Upper lobe of right lung (tissue), 1 donor: ENCODE data around the gene SREBF2. TPM values are rescaled to one million over a fixed set of nuclear protein-coding genes. Genes with fewer than 3 reads are reported as not detected.
A peak's percentile ranks its signal among the peaks of the same experiment; 100 is the strongest.

Source experiments
- ATAC-seq: fragments of 200-7000 bp; cut with Tn5 transposase; one replicate; pipeline ENCODE4 v1.9.1; 2020; ENCODE audit warnings: mild to moderate bottlenecking, moderate library complexity
- DNase-seq: peaks from one replicate; pipeline ENCODE4 v3.0.0-alpha.2; 2020
- H3K27ac ChIP-seq: fragments of 200-600 bp; one replicate; pipeline ENCODE4 v1.8.0; 2022
- H3K27me3 ChIP-seq: fragments of 200-600 bp; one replicate; pipeline ENCODE4 v1.8.0; 2022; ENCODE audit warnings: mild to moderate bottlenecking
- H3K36me3 ChIP-seq: fragments of 200-600 bp; one replicate; pipeline ENCODE4 v1.8.0; 2022
- H3K4me1 ChIP-seq: fragments of 200-600 bp; one replicate; pipeline ENCODE4 v1.8.0; 2022
- H3K4me3 ChIP-seq: fragments of 200-600 bp; one replicate; pipeline ENCODE4 v1.8.0; 2022; ENCODE audit warnings: mild to moderate bottlenecking
- H3K9me3 ChIP-seq: fragments of 200-600 bp; one replicate; pipeline ENCODE4 v1.8.0; 2022
- intact Hi-C: fragments of 100-400 bp; cut with DNase I; formaldehyde crosslinking; loops from one replicate; pipeline ENCODE4 v1.11.0; 2022
- total RNA-seq: library from RNA; stranded (reverse); fragmentation: NEBNext Ultra II Directional; extraction: Animal tissue kit (Norgen Biotek cat#: 25700); gene quantifications from one replicate; pipeline ENCODE4 v1.2.1, GENCODE V29; 2021
- TF ChIP-seq, protein P1 (sequence below): fragments of 200-600 bp; IDR thresholded peaks from one replicate; pipeline ENCODE4 v1.8.0; 2022; ENCODE audit warnings: antibody characterized with exemption
- donor health status: DM: no; HTN: yes; CAD: no; lungs with severe emphysema.

Gene SREBF2
- total RNA-seq, 1 donor from 2014 or later: 156 TPM

DNA sequence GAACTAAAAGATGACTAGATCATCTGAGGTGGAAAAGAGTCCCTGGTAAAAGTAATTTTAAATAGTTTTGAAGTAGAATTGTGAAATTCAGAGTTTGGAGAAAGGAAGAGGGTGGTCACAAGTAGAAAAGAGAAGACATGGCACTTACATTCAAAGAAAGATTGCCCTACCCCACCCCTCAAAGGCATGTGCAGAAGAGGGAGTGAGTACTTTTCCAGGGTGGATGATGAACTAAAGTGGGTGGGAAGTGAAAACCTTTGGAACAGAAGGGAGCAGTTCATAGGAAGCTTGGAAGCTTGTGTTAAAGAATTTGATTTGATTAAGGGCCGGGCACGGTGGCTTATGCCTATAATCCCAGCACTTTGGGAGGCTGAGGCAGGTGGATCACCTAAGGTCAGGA is 23.6 kb downstream of the SREBF2 start:
- TF ChIP-seq, protein P1, sequence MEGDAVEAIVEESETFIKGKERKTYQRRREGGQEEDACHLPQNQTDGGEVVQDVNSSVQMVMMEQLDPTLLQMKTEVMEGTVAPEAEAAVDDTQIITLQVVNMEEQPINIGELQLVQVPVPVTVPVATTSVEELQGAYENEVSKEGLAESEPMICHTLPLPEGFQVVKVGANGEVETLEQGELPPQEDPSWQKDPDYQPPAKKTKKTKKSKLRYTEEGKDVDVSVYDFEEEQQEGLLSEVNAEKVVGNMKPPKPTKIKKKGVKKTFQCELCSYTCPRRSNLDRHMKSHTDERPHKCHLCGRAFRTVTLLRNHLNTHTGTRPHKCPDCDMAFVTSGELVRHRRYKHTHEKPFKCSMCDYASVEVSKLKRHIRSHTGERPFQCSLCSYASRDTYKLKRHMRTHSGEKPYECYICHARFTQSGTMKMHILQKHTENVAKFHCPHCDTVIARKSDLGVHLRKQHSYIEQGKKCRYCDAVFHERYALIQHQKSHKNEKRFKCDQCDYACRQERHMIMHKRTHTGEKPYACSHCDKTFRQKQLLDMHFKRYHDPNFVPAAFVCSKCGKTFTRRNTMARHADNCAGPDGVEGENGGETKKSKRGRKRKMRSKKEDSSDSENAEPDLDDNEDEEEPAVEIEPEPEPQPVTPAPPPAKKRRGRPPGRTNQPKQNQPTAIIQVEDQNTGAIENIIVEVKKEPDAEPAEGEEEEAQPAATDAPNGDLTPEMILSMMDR: no peak
- peaks cover 2% of the 10 kb centered on the region for H3K4me1 ChIP-seq
- H3K4me3 ChIP-seq: no peak overlapping the region
- DNase-seq (no peak), ATAC-seq (no peak)
- no peak overlapping the region for H3K27ac ChIP-seq
- no peaks in the 10 kb centered on the region for H3K27me3 ChIP-seq
- H3K9me3 ChIP-seq: no peaks in the 10 kb centered on the region
- intact Hi-C loops: no loop called here
- no peaks in the 10 kb centered on the region for H3K36me3 ChIP-seq

GRCh38 chr22:41857155-41857859 is 24.4 kb downstream of the SREBF2 start:
- TF ChIP-seq, protein P1: peak; percentile 54
- no peaks in the 10 kb centered on the region for H3K36me3 ChIP-seq
- peak overlapping the region; percentile 18 for H3K27ac ChIP-seq
- H3K9me3 ChIP-seq: no peaks in the 10 kb centered on the region
- ATAC-seq: peak; percentile 78
- no peak for DNase-seq
- H3K4me1 ChIP-seq: peaks cover 6% of the 10 kb centered on the region
- no peak overlapping the region for H3K4me3 ChIP-seq
- no peaks in the 10 kb centered on the region for H3K27me3 ChIP-seq
- intact Hi-C loops: no loop called here

GRCh38 chr22:41857860-41858199 is 24.9 kb downstream of the SREBF2 start:
- TF ChIP-seq, protein P1: no peak
- no peaks in the 10 kb centered on the region for H3K36me3 ChIP-seq
- ATAC-seq: no peak
- H3K9me3 ChIP-seq: no peaks in the 10 kb centered on the region
- H3K27me3 ChIP-seq: no peaks in the 10 kb centered on the region
- no peak for DNase-seq
- intact Hi-C loops: no loop called here
- no peak overlapping the region for H3K27ac ChIP-seq
- H3K4me3 ChIP-seq: no peak overlapping the region
- peaks cover 10% of the 10 kb centered on the region for H3K4me1 ChIP-seq

DNA sequence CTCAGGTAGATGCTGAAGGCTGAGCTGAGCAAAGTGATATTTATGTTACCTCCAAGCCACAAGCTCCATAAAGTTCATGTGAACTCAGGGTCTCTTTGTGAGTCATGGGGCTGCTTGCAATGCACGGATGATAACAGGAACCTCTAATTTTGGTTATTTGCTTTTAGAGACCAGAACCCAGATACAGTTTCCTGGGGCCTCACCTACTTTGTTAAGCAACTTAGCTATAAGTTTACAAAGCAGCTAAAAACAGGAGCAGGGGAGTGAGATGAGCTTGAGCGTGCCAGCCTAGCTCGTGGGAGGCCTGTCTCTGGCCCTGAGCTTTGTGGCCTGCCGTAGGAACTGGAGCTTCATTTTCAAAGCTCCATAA is 29.2 kb downstream of the SREBF2 start:
- peak overlapping the region; percentile 28 for H3K27ac ChIP-seq
- peaks cover 8% of the 10 kb centered on the region for H3K36me3 ChIP-seq
- TF ChIP-seq, protein P1: no peak
- H3K4me3 ChIP-seq: no peak overlapping the region
- peaks cover 8% of the 10 kb centered on the region for H3K4me1 ChIP-seq
- intact Hi-C loops: no loop called here
- H3K27me3 ChIP-seq: no peaks in the 10 kb centered on the region
- no peak for DNase-seq
- no peaks in the 10 kb centered on the region for H3K9me3 ChIP-seq
- peak; percentile 4 for ATAC-seq

GRCh38 chr22:41862530-41863266 is 29.8 kb downstream of the SREBF2 start:
- TF ChIP-seq, protein P1: no peak
- intact Hi-C loops: no loop called here

More at GRCh38 chr22:41862530-41863266, 29.8 kb downstream of the SREBF2 start:
- no peak for DNase-seq
- Histone ChIP-seq H3K27me3 (no peaks in the 10 kb centered on the region), H3K27ac (peak overlapping the region; percentile 28), H3K4me1 (peaks cover 8% of the 10 kb centered on the region), H3K9me3 (no peaks in the 10 kb centered on the region), H3K36me3 (peaks cover 14% of the 10 kb centered on the region), H3K4me3 (no peak overlapping the region)
- ATAC-seq: peak; percentile 83
